Measurements from ENCODE around the gene ICOSLG.

The ICOSLG gene

DNA sequence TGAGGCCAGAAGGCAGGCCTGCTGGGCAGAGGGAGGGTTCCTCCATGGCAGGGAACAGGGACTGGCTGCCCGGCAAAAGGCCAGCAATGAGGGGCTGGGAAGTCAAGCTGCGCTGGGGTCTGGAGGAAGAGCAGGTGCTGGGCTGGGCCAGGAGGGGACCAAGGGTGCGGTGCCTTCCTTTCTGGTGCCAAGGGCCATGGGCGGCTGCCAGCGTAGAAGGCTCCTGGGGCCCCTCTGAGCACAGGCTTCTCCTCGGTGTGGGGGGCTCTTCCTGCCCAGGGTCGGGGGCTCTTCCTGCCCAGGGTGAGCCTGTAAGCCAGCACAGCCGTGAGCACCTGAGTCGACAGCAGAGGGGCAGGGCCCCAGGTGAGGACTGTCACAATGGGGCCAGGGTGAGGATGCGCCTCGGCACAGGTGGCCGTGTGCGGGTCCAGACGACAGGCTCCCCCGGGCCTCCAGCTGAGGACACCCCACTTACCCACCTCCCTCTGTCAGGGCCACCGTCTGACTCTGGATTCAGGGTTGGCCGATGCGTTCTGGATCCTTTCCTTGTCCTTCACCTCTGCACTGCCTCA lies 31.6 kb upstream of the ICOSLG start:
- H3K36me3 Mint-ChIP-seq, result no peaks in the 10 kb centered on the region
- ATAC-seq (no peak), DNase-seq (ENCODE audit: low spot score in 2 of 2) (no peak)
- H3K4me1 Mint-ChIP-seq, result no peaks in the 10 kb centered on the region
- no peak overlapping the region for H3K4me3 Mint-ChIP-seq
- no peaks in the 10 kb centered on the region for H3K9me3 Mint-ChIP-seq
- H3K27ac Mint-ChIP-seq, result peak overlapping the region; percentile 23

DNA sequence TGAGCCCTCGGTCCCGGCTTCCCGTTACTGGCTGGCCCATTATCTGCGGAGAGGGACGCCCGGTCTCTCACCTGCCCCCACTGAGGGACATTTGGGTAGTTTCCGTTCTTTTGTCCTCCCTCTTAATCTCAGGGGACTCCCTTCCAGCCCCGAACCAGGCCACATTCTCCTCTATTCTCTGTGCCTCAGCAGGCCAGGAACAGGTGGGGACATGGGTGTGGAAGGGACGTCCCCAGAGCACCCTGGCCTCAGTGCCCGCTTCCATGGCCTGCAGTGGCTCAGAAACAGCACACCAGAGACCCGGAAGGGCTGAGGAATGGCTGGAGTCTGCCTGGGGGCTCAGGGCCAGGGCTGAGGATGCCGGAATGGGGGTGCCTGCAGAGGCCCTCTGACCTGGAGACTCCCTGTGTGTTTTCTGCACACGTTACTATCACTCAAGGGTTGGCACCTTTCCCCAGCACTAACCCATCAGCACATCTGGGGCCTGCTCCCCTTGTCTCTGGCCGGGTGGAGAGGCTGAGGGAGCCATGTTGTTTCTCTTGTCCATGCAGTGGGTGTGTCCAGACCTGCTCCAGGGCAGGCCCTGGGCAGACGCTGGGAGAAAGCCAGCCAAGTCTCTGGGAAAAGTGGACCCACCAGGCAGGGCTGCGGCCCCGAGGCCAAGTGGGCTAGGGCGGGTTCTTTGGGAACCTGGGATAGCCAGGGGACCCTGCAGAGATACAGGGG lies 31.0 kb upstream of the ICOSLG start:
- peak overlapping the region; percentile 23 for H3K27ac Mint-ChIP-seq
- H3K36me3 Mint-ChIP-seq, result no peaks in the 10 kb centered on the region
- no peak overlapping the region for H3K4me3 Mint-ChIP-seq
- DNase-seq (ENCODE audit: low spot score in 2 of 2) (no peak), ATAC-seq (no peak)
- no peaks in the 10 kb centered on the region for H3K9me3 Mint-ChIP-seq
- H3K4me1 Mint-ChIP-seq, result no peaks in the 10 kb centered on the region

DNA sequence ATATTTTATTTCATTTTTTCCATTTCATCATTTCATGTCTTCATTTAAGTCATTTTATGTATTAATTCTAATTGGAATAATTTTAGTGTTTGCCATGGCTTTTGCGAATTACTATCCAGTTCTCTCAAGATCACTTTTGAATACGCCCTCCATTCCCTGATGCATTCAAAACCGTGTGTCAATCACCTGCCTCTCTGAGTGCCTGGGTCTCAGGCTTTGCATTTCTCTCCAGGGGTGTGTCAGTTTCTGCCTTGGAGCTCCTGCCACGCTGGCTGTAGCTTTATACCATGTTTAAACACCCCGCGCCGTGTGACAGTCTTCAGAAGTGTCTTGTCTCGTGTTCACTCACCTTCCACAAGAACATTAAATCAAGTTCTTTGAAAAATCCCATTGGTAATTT lies 28.3 kb upstream of the ICOSLG start:
- Mint-ChIP-seq H3K36me3 (no peaks in the 10 kb centered on the region), H3K27ac (no peak overlapping the region)

DNA sequence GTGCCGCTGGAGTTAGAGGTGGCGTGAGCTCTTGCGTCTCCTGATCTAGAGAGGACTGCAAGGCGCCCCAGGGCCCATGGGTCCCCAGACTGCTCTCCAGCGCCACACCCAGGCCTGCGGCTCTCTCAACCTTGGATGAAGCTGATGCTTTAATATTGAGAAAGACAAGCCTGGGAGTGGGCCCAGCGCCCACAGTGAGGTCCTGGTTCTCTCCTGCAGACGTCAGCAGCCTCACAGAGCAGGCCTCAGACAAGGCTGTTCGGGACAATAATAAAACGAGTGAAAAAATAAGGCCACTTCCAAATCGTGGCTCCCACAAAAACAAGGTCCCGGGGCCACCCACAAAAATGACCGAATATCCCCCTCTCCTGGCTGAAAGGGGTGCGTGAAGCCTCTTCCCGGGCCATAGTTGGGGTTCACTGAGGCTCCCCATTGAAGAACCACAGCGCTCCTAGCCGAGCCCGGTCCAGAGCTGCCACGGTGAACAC lies 27.0 kb upstream of the ICOSLG start:
- ATAC-seq (peak; percentile 50), DNase-seq (ENCODE audit: low spot score in 2 of 2) (no peak)
- Mint-ChIP-seq H3K27ac (no peak overlapping the region), H3K4me1 (no peaks in the 10 kb centered on the region), H3K9me3 (no peaks in the 10 kb centered on the region), H3K36me3 (no peaks in the 10 kb centered on the region), H3K4me3 (no peak overlapping the region)

More for the DNA sequence above, 28.3 kb upstream of the ICOSLG start:
- Mint-ChIP-seq H3K4me3 (no peak overlapping the region), H3K9me3 (no peaks in the 10 kb centered on the region), H3K4me1 (no peaks in the 10 kb centered on the region)
- no peak for ATAC-seq
- no peak for DNase-seq (ENCODE audit: low spot score in 2 of 2)

DNA sequence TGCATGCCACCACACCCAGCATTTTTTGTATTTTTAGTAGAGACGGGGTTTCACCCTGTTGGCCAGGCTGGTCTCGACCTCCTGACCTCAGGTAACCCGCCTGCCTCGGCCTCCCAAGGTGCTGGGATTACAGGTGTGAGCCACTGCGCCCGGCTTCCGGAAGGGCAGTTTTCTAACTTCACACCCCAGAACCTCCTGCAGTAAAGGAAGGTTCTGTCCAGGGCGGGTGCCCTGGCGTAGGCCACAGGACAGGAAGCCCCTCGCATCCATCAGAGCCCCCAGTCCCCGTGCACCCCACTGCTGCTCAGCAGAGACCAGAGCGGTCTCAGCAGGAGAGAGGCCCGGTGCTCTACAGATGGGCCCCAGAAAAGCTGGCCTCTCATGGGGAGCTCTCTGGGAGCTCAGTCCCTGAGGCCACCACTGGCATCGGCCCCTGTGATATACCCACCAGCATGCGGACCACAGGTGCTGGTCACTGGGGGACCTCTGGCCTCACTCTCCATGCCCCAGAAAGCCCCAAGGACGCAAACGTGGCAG lies 25.1 kb upstream of the ICOSLG start:
- H3K36me3 Mint-ChIP-seq, result no peaks in the 10 kb centered on the region
- no peaks in the 10 kb centered on the region for H3K9me3 Mint-ChIP-seq
- DNase-seq (ENCODE audit: low spot score in 2 of 2) (no peak), ATAC-seq (no peak)
- H3K27ac Mint-ChIP-seq, result no peak overlapping the region
- H3K4me1 Mint-ChIP-seq, result no peaks in the 10 kb centered on the region
- H3K4me3 Mint-ChIP-seq, result no peak overlapping the region

DNA sequence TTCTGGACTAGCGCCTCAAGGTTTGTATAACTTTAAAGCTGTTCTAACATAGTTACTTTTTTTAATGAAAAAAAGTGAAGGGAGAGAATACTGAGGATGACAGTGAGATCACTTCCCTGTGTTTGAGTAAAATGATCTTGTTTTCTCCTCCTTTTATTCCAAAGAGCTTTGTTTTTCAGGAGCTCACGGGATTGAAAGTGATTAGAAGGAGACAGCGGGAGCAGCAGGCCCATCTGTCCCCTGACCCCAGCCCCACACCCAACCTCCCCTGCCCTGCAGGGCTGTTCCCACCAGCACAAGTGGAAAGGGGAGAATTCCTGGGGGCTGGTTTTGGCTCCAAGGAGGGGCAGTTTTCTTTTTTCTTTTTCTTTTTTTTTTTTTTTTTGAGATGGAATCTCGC lies 23.0 kb upstream of the ICOSLG start:
- ATAC-seq, result no peak
- no peak for DNase-seq (ENCODE audit: low spot score in 2 of 2)
- no peak overlapping the region for H3K4me3 Mint-ChIP-seq
- no peaks in the 10 kb centered on the region for H3K36me3 Mint-ChIP-seq
- no peaks in the 10 kb centered on the region for H3K9me3 Mint-ChIP-seq
- no peak overlapping the region for H3K27ac Mint-ChIP-seq
- H3K4me1 Mint-ChIP-seq, result no peaks in the 10 kb centered on the region

DNA sequence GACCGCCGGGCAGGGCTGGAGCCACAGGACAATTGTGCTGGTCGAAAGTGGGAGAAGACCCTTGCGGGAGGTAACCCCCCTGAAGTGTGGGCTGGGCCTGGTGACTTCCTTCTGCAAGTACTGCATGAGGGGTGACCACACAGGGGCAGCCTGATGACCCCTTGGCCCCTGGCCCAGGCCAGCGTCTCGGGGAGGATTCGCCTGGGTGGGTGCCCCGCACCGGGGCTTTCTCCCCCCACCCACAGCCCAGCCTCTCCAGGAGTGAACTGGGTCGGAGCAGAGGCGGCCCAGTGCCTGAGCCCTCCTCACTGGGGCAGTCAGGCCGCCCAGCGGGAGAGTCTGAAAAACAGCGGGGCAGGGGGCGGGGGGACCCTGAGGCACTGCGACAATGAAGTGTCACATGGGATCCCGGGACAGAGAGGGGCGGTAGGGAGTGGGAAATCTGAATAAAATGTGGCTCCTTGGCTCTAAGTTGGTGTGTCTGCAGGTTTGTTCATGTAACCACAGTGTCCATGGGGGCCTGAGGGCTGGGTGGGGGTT lies 22.5 kb upstream of the ICOSLG start:
- Mint-ChIP-seq H3K36me3 (no peaks in the 10 kb centered on the region), H3K27ac (no peak overlapping the region), H3K4me1 (no peaks in the 10 kb centered on the region), H3K9me3 (no peaks in the 10 kb centered on the region), H3K4me3 (no peak overlapping the region)
- DNase-seq (ENCODE audit: low spot score in 2 of 2) (no peak), ATAC-seq (no peak)

DNA sequence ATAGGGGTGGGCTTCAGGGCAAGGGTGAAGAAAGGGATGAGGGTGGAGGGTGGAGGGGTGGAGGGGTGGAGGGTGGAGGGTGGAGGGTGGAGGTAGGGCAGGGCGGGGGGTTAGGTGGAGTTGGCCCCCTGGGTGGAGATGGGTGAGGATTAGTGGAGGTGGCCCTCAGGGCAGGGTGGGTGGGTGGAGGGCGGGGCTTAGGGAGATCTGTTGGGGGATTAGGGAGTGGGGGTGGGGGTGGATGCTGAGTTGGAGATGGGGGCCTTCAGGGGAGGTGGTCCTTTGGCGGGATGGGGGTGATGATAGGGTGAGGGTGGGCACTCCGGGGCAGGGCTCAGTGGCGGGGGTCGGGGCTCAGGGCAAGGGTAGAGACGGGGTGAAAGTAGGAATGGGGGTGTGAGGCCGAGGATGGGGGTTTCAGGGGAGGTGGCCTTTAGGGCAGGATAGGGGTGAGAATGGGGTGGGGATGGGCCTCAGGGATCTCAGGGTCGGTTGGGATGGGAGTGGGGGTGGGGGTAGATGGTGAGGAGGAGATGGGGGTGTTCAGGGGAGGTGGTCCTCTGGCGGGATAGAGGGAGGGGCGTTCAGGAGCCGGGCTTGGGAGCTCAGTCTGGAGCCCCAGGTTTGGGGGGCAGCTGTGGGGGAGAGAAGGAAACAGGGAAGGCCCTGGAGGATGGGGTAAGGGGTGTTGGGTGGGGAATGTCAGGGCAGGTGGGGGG lies 21.8 kb upstream of the ICOSLG start:
- no peaks in the 10 kb centered on the region for H3K36me3 Mint-ChIP-seq
- no peaks in the 10 kb centered on the region for H3K9me3 Mint-ChIP-seq
- no peaks in the 10 kb centered on the region for H3K4me1 Mint-ChIP-seq
- H3K27ac Mint-ChIP-seq, result no peak overlapping the region
- H3K4me3 Mint-ChIP-seq, result no peak overlapping the region
- ATAC-seq (no peak), DNase-seq (ENCODE audit: low spot score in 2 of 2) (no peak)

DNA sequence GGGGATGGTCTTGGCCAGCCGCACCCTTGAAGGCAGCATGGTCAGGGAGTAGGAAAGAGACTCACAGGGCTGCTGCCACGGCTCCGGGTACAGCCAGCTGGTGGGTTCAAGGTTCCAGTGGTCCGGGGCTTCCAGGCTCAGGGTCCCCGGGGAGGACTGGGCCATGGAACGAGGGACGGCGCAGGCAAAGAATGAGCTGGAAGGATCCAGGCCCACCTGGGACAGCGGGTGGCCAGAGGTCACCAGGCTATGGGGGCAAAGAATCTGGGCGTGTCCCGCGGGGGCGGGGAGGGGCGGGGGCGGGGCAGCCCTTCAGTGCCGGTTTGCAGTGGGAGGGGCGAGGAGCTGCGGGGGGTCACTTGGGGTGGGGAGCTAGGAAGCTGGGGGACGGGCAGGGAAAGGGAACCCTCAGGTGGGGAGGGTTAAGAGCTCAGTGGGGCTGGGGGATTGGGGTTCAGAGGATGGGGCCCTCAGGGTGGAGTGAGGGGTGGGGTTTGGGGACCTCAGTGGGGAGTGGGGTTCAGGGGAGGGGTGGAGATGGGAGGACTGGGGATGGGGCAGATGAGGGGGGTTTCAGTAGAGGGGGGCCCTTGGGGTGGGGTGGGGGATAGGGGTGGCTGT lies 21.0 kb upstream of the ICOSLG start, which contains the start of gene DNMT3L:
DNMT3L (minus strand) TSS at position 223 of the 621 bp plus-strand sequence. CDS start 638 bp downstream, outside the sequence.
- H3K4me3 Mint-ChIP-seq, result no peak within 1 kb of the TSS
- H3K4me1 Mint-ChIP-seq, result no peaks in the 10 kb centered on the region
- H3K36me3 Mint-ChIP-seq, result no peaks in the 10 kb centered on the region
- DNase-seq (ENCODE audit: low spot score in 2 of 2) (no peak), ATAC-seq (no peak)
- H3K27ac Mint-ChIP-seq, result no peak within 1 kb of the TSS
- H3K9me3 Mint-ChIP-seq, result no peaks in the 10 kb centered on the region

DNA sequence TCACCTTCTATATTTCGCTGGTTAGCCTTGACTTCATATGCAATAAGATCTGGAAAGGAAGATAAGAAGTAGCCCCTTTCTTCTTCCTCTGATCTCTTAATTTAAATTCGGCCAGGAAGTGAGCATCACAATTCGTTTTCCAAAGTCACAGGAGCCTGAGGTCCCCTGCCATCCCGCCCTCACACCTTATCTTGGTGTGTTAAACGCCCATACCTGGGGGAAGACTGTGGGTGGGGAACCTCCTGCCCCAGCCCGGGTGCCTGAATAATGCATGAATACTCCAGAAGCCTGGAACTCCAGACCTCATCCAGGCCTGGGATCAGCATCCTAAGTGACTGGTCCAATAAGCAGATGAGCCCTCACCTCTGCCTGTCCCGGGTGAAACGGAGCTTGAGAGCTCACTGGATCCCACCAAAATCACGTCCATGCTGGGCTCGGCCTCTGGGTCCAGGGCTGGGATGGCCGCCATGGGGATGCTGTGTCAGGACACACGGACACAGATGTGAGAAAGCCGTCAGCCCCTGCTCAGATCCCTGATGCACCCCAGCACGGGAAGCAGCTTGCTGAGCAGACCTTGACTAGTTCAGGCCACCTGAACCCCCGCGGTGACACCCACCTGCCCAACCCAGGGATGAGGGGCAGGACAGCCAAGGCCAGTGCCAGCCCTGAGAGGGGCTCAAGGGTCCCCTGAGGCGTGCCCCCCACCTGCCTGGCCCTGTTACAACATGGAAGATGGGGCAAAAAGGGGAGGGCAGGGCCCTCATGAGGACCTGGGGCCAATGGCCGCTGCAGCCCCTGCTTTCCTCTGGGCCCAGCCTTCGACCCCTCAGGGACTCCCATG lies 20.3 kb upstream of the ICOSLG start:
- no peak for DNase-seq (ENCODE audit: low spot score in 2 of 2)
- no peak overlapping the region for H3K27ac Mint-ChIP-seq
- no peaks in the 10 kb centered on the region for H3K9me3 Mint-ChIP-seq
- H3K36me3 Mint-ChIP-seq, result no peaks in the 10 kb centered on the region
- no peak overlapping the region for H3K4me3 Mint-ChIP-seq
- H3K4me1 Mint-ChIP-seq, result no peaks in the 10 kb centered on the region
- ATAC-seq, result no peak

DNA sequence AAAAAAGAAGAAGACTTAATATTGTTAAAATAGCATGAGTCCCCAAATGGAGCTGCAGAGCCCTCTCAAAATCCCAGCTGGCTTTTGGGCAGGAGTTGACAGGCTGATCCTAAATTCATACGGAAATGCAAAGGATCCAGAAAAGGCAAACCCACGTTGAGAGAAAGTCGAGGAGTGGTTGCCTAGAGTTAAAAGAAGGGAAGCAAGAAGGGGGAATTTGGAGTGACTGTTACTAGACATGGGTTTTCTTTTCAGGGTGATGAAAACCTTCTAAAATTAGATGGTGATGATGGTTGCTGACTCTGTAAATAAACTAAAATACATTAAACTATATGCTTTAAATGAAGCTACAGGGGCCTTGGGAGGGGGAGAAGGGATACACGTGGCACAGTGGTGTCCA lies 19.3 kb upstream of the ICOSLG start:
- Mint-ChIP-seq H3K9me3 (no peaks in the 10 kb centered on the region), H3K4me1 (no peaks in the 10 kb centered on the region), H3K27ac (no peak overlapping the region), H3K36me3 (no peaks in the 10 kb centered on the region), H3K4me3 (no peak overlapping the region)
- no peak for DNase-seq (ENCODE audit: low spot score in 2 of 2)
- no peak for ATAC-seq

DNA sequence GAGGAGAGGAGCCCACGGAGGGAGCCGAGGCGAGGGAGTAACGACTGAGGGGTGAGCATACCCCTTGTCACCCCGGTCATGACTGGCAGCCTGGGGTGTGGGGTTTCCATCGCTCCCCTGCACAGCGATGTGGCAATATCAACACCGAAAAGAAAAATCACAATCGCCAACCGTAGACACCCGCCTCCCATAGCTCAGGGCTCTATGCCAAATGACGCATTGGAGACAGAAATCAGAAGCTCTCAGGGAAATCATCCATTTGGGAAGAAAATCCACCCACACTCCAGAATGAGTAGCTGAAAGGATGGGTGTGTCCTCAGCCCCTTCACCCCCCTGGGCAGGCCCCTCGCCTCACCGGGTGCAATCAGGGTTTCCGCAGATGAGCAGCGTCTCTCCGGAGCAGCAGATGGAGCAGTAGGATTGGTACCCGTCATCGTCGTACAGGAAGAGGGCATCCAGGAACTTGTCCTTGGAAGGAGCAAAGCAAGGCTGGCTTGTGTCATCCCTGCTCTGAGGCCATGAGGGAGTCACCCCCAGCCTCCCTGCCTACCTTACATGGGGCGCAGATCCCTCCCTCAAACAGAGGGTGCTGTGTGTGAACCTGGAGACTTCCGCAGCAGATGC lies 18.5 kb upstream of the ICOSLG start:
- no peaks in the 10 kb centered on the region for H3K36me3 Mint-ChIP-seq

DNA sequence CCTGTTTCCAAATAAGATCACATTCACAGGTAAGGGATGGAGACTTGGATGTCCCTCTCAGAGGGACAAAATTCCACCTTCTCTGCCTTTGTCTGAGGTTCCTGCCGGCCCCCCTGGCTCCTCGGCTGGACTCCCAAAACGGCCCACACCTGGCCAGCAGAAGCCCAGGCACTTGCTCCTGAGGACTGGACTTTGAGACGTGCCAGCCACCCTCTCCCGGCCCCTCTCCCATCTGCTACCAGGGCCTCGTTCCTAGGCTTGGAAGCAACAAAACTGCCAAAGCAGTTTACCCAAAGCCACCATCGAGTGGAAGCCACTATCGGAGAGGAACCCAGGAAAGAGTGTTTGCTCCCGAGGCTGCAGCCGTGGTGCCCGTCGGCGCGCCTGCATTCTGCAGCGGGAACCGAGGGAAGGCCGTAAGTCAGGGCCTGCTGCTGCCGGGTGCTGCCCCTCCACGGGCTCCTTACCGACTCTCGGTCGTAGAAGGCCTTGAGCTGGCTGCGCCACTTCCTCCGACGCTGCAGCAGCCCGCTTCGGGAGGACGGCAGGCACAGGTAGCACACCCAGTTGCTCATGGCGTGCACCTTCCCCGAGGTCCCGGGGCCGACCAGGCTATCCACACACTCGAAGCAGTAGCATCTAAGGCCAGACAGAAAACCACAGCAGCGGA lies 17.4 kb upstream of the ICOSLG start:
- Mint-ChIP-seq H3K36me3 (no peaks in the 10 kb centered on the region), H3K4me3 (no peak overlapping the region), H3K27ac (no peak overlapping the region), H3K9me3 (no peaks in the 10 kb centered on the region), H3K4me1 (no peaks in the 10 kb centered on the region)
- DNase-seq (ENCODE audit: low spot score in 2 of 2) (no peak), ATAC-seq (no peak)

More for the DNA sequence above, 18.5 kb upstream of the ICOSLG start:
- ATAC-seq (no peak), DNase-seq (ENCODE audit: low spot score in 2 of 2) (no peak)
- Mint-ChIP-seq H3K9me3 (no peaks in the 10 kb centered on the region), H3K4me1 (no peaks in the 10 kb centered on the region), H3K27ac (no peak overlapping the region), H3K4me3 (no peak overlapping the region)

Measured in stimulated activated effector memory CD8-positive, alpha-beta T cell treated with anti-CD3 and anti-CD28 coated beads, Interleukin-12 subunit alpha, Interleukin-12 subunit beta, amount 100 ng/mL, for 72 hours (primary cell).